HG02588 (cell line): ENCODE results near the gene NLGN2.
A peak's percentile ranks its signal among the peaks of the same experiment; 100 is the strongest.

Experiments used
- ATAC-seq: cut with Tn5 transposase; IDR thresholded peaks from one replicate; pipeline ENCODE4 v1.9.1; 2021; ENCODE audit warnings: mild to moderate bottlenecking, moderate library complexity; ENCODE audit not compliant: unreplicated experiment

The NLGN2 gene

GRCh38 chr17:7391307-7391706 is 16.3 kb upstream of the NLGN2 start:
- no peak for ATAC-seq

- no peak for ATAC-seq
These were observed 14.7 kb upstream of the NLGN2 start for GRCh38 chr17:7392696-7393612.

GRCh38 chr17:7393613-7394451 is 13.8 kb upstream of the NLGN2 start:
- ATAC-seq, result peak; percentile 38

GRCh38 chr17:7394452-7395191 is 13.0 kb upstream of the NLGN2 start, which contains the start of gene PLSCR3:
TSS of gene PLSCR3 (minus strand) at chr17:7394525. CDS start at chr17:7394110, 415 bp downstream.
- ATAC-seq, result peak; percentile 78

GRCh38 chr17:7396147-7396546 is 11.5 kb upstream of the NLGN2 start:
- no peak for ATAC-seq

GRCh38 chr17:7398612-7399011 is 9.0 kb upstream of the NLGN2 start:
- no peak for ATAC-seq

GRCh38 chr17:7403043-7403726 is 4.5 kb upstream of the NLGN2 start:
- no peak for ATAC-seq

- no peak for ATAC-seq
These were observed 4.0 kb upstream of the NLGN2 start for GRCh38 chr17:7403727-7403976.

- ATAC-seq, result peak; percentile 92
These were observed 3.5 kb upstream of the NLGN2 start, which contains the start of gene TMEM256 for GRCh38 chr17:7403977-7404736. TSS of gene TMEM256 (minus strand) at chr17:7404097. CDS start at chr17:7404084, 13 bp downstream.

- ATAC-seq, result peak; percentile 13
These were observed 2.8 kb upstream of the NLGN2 start for GRCh38 chr17:7404737-7405349.

GRCh38 chr17:7405350-7406234 is 2.1 kb upstream of the NLGN2 start:
- no peak for ATAC-seq

GRCh38 chr17:7406235-7406825 is 1.3 kb upstream of the NLGN2 start:
- ATAC-seq, result no peak

- no peak for ATAC-seq
These were observed 563 bp upstream of the NLGN2 start for GRCh38 chr17:7407082-7407481.

GRCh38 chr17:7408252-7408727 is 645 bp downstream of the NLGN2 start:
- ATAC-seq, result no peak

GRCh38 chr17:7408863-7409262 is 1.2 kb downstream of the NLGN2 start:
- ATAC-seq, result no peak

GRCh38 chr17:7409716-7410115 is 2.1 kb downstream of the NLGN2 start:
- ATAC-seq, result no peak

- ATAC-seq, result no peak
These were observed 3.2 kb downstream of the NLGN2 start for GRCh38 chr17:7410634-7411426.
